Stimulated activated CD4-positive, alpha-beta T cell treated with anti-CD3 and anti-CD28 coated beads, Interleukin-15, amount 100 ng/mL, for 1 hour (primary cell): ENCODE results near the gene MANBA.
"Not testable (repeated sequence)": the region's sequence is repeated elsewhere in the genome, so short reads cannot be mapped to it uniquely, and the experiment has no call there.

Experiments
- DNase-seq, 2 donors: peaks; one replicate each; pipeline ENCODE4 v3.0.0-alpha.2; 2020; ENCODE audit warnings: low read depth in 1 of 2, low spot score in 1 of 2

MANBA gene

GRCh38 chr4:102624505-102624904 lies 136.3 kb downstream of the MANBA start:
- no peak for DNase-seq

- no peak for DNase-seq
These were observed 137.1 kb downstream of the MANBA start for GRCh38 chr4:102623622-102624021.

GRCh38 chr4:102620697-102621497 lies 139.9 kb downstream of the MANBA start:
- DNase-seq, result no peak

- not testable (repeated sequence) for DNase-seq
These were observed 140.8 kb downstream of the MANBA start for GRCh38 chr4:102619776-102620631.

- DNase-seq, result not testable (repeated sequence)
These were observed 141.7 kb downstream of the MANBA start for GRCh38 chr4:102619021-102619420.

- DNase-seq, result no peak
These were observed 144.1 kb downstream of the MANBA start for GRCh38 chr4:102616636-102617035.

GRCh38 chr4:102614801-102615200 lies 146.0 kb downstream of the MANBA start:
- no peak for DNase-seq

- no peak for DNase-seq
These were observed 147.9 kb downstream of the MANBA start for GRCh38 chr4:102612824-102613366.

GRCh38 chr4:102612210-102612609 lies 148.6 kb downstream of the MANBA start:
- DNase-seq, result no peak

- no peak for DNase-seq
These were observed 150.3 kb downstream of the MANBA start for GRCh38 chr4:102610476-102610875.

- no peak for DNase-seq
These were observed 150.8 kb downstream of the MANBA start for GRCh38 chr4:102610007-102610406.

- DNase-seq, result no peak
These were observed 152.6 kb downstream of the MANBA start for GRCh38 chr4:102608190-102608589.

GRCh38 chr4:102606846-102607450 lies 153.8 kb downstream of the MANBA start:
- no peak for DNase-seq

- no peak for DNase-seq
These were observed 154.5 kb downstream of the MANBA start for GRCh38 chr4:102606261-102606660.

GRCh38 chr4:102604222-102604940 lies 156.4 kb downstream of the MANBA start:
- DNase-seq, result no peak

GRCh38 chr4:102601586-102602227 lies 159.1 kb downstream of the MANBA start:
- DNase-seq, result no peak

- DNase-seq, result no peak
These were observed 160.1 kb downstream of the MANBA start for GRCh38 chr4:102600689-102601088.

GRCh38 chr4:102599886-102600285 lies 160.9 kb downstream of the MANBA start:
- DNase-seq, result no peak

GRCh38 chr4:102599455-102599854 lies 161.3 kb downstream of the MANBA start:
- no peak for DNase-seq

GRCh38 chr4:102598762-102599374 lies 161.9 kb downstream of the MANBA start:
- DNase-seq, result no peak
